HepG2 (cell line): Measurements from ENCODE around the gene CMTM5. TPM values are rescaled to one million over a fixed set of nuclear protein-coding genes. Genes with fewer than 3 reads are reported as not detected.

ENCODE experiments used
- ATAC-seq: fragments of 200-7000 bp; cut with Tn5 transposase; 3 replicates; pipeline ENCODE4 v1.9.1; 2020; ENCODE audit warnings: mild to moderate bottlenecking, moderate library complexity
- BruUV-seq: library from RNA; stranded (reverse); fragments of 400-500 nt; replicated peaks from 2 replicates; lab custom pipeline; 2021; lab: Mats Ljungman, UMichigan
- CTCF ChIA-PET: fragments of 300-600 bp; formaldehyde crosslinking; extraction: SDS; loops from one replicate; lab custom pipeline; 2021; ENCODE audit warnings: low total read pairs, inconsistent platforms, low intra/inter-chr PET ratio; lab: Yijun Ruan, JAX
- POLR2A ChIA-PET: fragments of 350-600 bp; sonication (Branson Sonifier 250); formaldehyde crosslinking; loops from one replicate; lab custom pipeline; 2020; ENCODE audit warnings: antibody characterized with exemption, inconsistent platforms; lab: Yijun Ruan, JAX
- DNase-seq: peaks from one replicate; pipeline ENCODE4 v3.0.0-alpha.2; 2015; ENCODE audit warnings: low spot score
- FAIRE-seq: peaks from 3 replicates; lab custom pipeline; 2011; peaks lifted over from hg19 to GRCh38; lab: Jason Lieb, UNC
- H2AFZ ChIP-seq: one replicate; pipeline ENCODE4 v1.6.1; 2011; ENCODE audit warnings: low read length, inconsistent platforms
- H3K27ac ChIP-seq: fragments of 300-600 bp; 3 replicates; pipeline ENCODE4 v1.8.0; 2011; ENCODE audit warnings: mixed run types, mild to moderate bottlenecking, mixed read lengths, low read length, inconsistent platforms; ENCODE audit not compliant: insufficient read depth; ENCODE audit errors: extremely low read length
- H3K27me3 ChIP-seq, 2 experiments: fragments of 200-600 bp in 1 of 2; 2 replicates in 1 of 2; 3 replicates in 1 of 2; pipeline versions ENCODE4 v1.6.0 to v1.8.0; 2011; ENCODE audit warnings: low read length in 2 of 2, mild to moderate bottlenecking in 2 of 2, moderate library complexity in 2 of 2, inconsistent platforms in 1 of 2; ENCODE audit not compliant: insufficient read depth in 2 of 2, control insufficient read depth in 1 of 2
- H3K36me3 ChIP-seq, 2 experiments: fragments of 200-600 bp in 1 of 2; replicated peaks in 1 of 2; 2 replicates in 1 of 2; 3 replicates in 1 of 2; pipeline versions ENCODE4 v1.5.1 to v1.8.0; 2011; ENCODE audit warnings: low read length in 2 of 2, inconsistent platforms in 1 of 2; ENCODE audit not compliant: insufficient read depth in 2 of 2, control insufficient read depth in 1 of 2
- H3K4me1 ChIP-seq: 2 replicates; pipeline ENCODE4 v1.5.1; 2012; ENCODE audit warnings: low read length, inconsistent platforms; ENCODE audit not compliant: insufficient read depth
- H3K4me2 ChIP-seq: 2 replicates; pipeline ENCODE4 v1.6.0; 2011; ENCODE audit warnings: low read depth, low read length, inconsistent platforms
- H3K4me3 ChIP-seq, 3 experiments: fragments of 200-600 bp in 1 of 3; sonication (generic), shearing (Covaris generic) in 1 of 3; replicated peaks in 1 of 3; 2 replicates each; pipeline ENCODE4 v1.5.1; 2011 to 2016; ENCODE audit warnings: low read length in 3 of 3, inconsistent platforms in 2 of 3, low read depth in 2 of 3, mild to moderate bottlenecking in 2 of 3, control low read depth in 1 of 3, mixed read lengths in 1 of 3; ENCODE audit not compliant: insufficient read depth in 1 of 3
- H3K79me2 ChIP-seq: one replicate; pipeline ENCODE4 v1.6.1; 2011; ENCODE audit warnings: low read length, inconsistent platforms; ENCODE audit not compliant: insufficient read depth
- H3K9ac ChIP-seq: 2 replicates; pipeline ENCODE4 v1.6.0; 2011; ENCODE audit warnings: mild to moderate bottlenecking, low read depth, low read length, inconsistent platforms; ENCODE audit not compliant: insufficient read depth
- H3K9me3 ChIP-seq: 2 replicates; pipeline ENCODE4 v1.5.1; 2012; ENCODE audit warnings: mild to moderate bottlenecking, low read length
- H4K20me1 ChIP-seq: 2 replicates; pipeline ENCODE4 v1.6.0; 2011; ENCODE audit warnings: inconsistent platforms, mild to moderate bottlenecking, low read length, moderate library complexity; ENCODE audit not compliant: insufficient read depth
- ARNT2 ChIP-seq: sonication (generic); formaldehyde crosslinking; IDR thresholded peaks from 2 replicates; pipeline ENCODE4 v1.8.0; 2022; ENCODE audit warnings: mild to moderate bottlenecking, low read depth, missing genetic modification reagents, moderate library complexity
- FOXC1 ChIP-seq: sonication (generic); formaldehyde crosslinking; IDR thresholded peaks from 2 replicates; pipeline ENCODE4 v1.8.0; 2022; ENCODE audit warnings: mild to moderate bottlenecking, missing genetic modification reagents, borderline replicate concordance
- HMG20B ChIP-seq: conservative IDR thresholded peaks from 2 replicates; pipeline ENCODE4 v1.6.1; 2016; ENCODE audit warnings: missing genetic modification reagents, missing compliant biosample characterization
- HNRNPK ChIP-seq: fragments of 200-400 bp; formaldehyde crosslinking; IDR thresholded peaks from 2 replicates; pipeline ENCODE4 v1.6.1; 2018; ENCODE audit warnings: low read length, low read depth, moderate library complexity, mild to moderate bottlenecking; ENCODE audit not compliant: poor library complexity, severe bottlenecking
- HOXA3 ChIP-seq: sonication (generic); formaldehyde crosslinking; IDR thresholded peaks from 2 replicates; pipeline ENCODE4 v1.5.0; 2020; ENCODE audit warnings: missing genetic modification reagents
- IKZF4 ChIP-seq: sonication (generic); formaldehyde crosslinking; IDR thresholded peaks from 2 replicates; pipeline ENCODE4 v1.5.1; 2020; ENCODE audit warnings: borderline replicate concordance, mild to moderate bottlenecking, low read depth, missing genetic modification reagents; ENCODE audit errors: not compliant biosample characterization
- MAZ ChIP-seq, 2 experiments: sonication (generic) in 1 of 2; formaldehyde crosslinking in 1 of 2; IDR thresholded peaks; 2 replicates each; pipeline versions ENCODE4 v1.5.0 to v1.6.1; 2012 to 2020; ENCODE audit warnings: low read depth in 2 of 2, mild to moderate bottlenecking in 2 of 2, borderline replicate concordance in 1 of 2, improper control_type of control experiment in 1 of 2, low read length in 1 of 2, missing genetic modification reagents in 1 of 2, moderate library complexity in 1 of 2
- NR3C1 ChIP-seq: sonication (generic); formaldehyde crosslinking; IDR thresholded peaks from 2 replicates; pipeline ENCODE4 v1.4.0; 2020; ENCODE audit warnings: missing genetic modification reagents
- SCMH1 ChIP-seq: sonication (generic); formaldehyde crosslinking; IDR thresholded peaks from 2 replicates; pipeline ENCODE4 v1.9.0; 2021; ENCODE audit warnings: missing genetic modification reagents, mild to moderate bottlenecking, borderline replicate concordance
- ZBTB43 ChIP-seq: sonication (generic); formaldehyde crosslinking; conservative IDR thresholded peaks from 2 replicates; pipeline ENCODE4 v1.4.0; 2020; ENCODE audit warnings: missing genetic modification reagents
- ZHX1 ChIP-seq: sonication (generic); formaldehyde crosslinking; IDR thresholded peaks from 2 replicates; pipeline ENCODE4 v1.8.1; 2022; ENCODE audit warnings: low read depth, mild to moderate bottlenecking, missing genetic modification reagents
- ZKSCAN8 ChIP-seq: IDR thresholded peaks from 2 replicates; pipeline ENCODE4 v1.6.1; 2016; ENCODE audit warnings: borderline replicate concordance, missing genetic modification reagents, missing compliant biosample characterization
- ZNF235 ChIP-seq: sonication (generic); formaldehyde crosslinking; IDR thresholded peaks from 2 replicates; pipeline ENCODE4 v1.8.1; 2023; ENCODE audit warnings: mild to moderate bottlenecking, missing genetic modification reagents, borderline replicate concordance
- ZNF597 ChIP-seq: sonication (generic); formaldehyde crosslinking; IDR thresholded peaks from 2 replicates; pipeline ENCODE4 v1.5.0; 2020; ENCODE audit warnings: missing genetic modification reagents
- ZNF703 ChIP-seq: sonication (generic); formaldehyde crosslinking; IDR thresholded peaks from 2 replicates; pipeline ENCODE4 v1.5.1; 2020; ENCODE audit warnings: missing genetic modification reagents, mild to moderate bottlenecking, moderate library complexity, borderline replicate concordance
- WGBS: methylation state at CpG from one replicate; pipeline ENCODE4 v1.1.6; 2017; ENCODE audit warnings: low lambda C conversion rate; 5-methylcytosine and 5-hydroxymethylcytosine counted together
- in situ Hi-C: cut with HindIII; loops from 2 replicates; pipeline ENCODE4 v1.10.0; 2017; ENCODE audit warnings: low pct_unique_long_range_greater_than_20kb; ENCODE audit not compliant: extremely low pct_ligation_motif_present
- intact Hi-C: fragments of 100-400 bp; cut with micrococcal nuclease; formaldehyde crosslinking; loops from one replicate; pipeline ENCODE4 v1.10.0; 2022; ENCODE audit not compliant: unreplicated experiment
- polyA plus RNA-seq, 8 experiments: library from polyadenylated mRNA; depleted of rRNA in 3 of 8; stranded (reverse) in 7 of 8; unstranded in 1 of 8; fragments of >200 nt; fragmentation: Illumina TruSeq in 4 of 8; extraction: Trizol in 4 of 8; gene quantifications; 2 replicates each; pipeline versions ENCODE4 v1.2.1 to v1.2.3, GENCODE V29; 2011 to 2016; ENCODE audit warnings: low read depth in 4 of 8, missing spikeins in 1 of 8, mixed read lengths in 1 of 8; ENCODE audit not compliant: insufficient read depth in 1 of 8
- total RNA-seq, 5 experiments: library from RNA; depleted of rRNA; stranded (reverse); fragments of >200 nt; fragmentation: Illumina TruSeq; extraction: Trizol; gene quantifications; 2 replicates each; pipeline ENCODE4 v1.2.3, GENCODE V29; 2016; ENCODE audit warnings: low read depth in 1 of 5

CMTM5 gene
- total and polyA plus RNA-seq, 2 of the 13 experiments (the other 11 are each of a cell fraction or from before 2014, with no cell fraction given), result not detected

GRCh38 chr14:23345987-23346692 lies 30.7 kb upstream of the CMTM5 start (continued):
- TF ChIP-seq MAZ (IDR thresholded peaks at IDR 0.05; ENCODE audit: borderline replicate concordance, low read depth, low read length), result no peak
- no peak for TF ChIP-seq MAZ (CRISPR knock-in tag; IDR thresholded peaks at IDR 0.05; ENCODE audit: low read depth)
- TF ChIP-seq ARNT2 (CRISPR knock-in tag), result no peak
- no peak for TF ChIP-seq ZBTB43 (CRISPR knock-in tag)
- no peak for TF ChIP-seq SCMH1 (CRISPR knock-in tag)
- TF ChIP-seq HOXA3, result peak; percentile 23; the same call in 1 of the 2 replicates

GRCh38 chr14:23346693-23347405 lies 30.0 kb upstream of the CMTM5 start:
- Histone ChIP-seq H3K4me3 (no peak overlapping the region), H3K9ac (no peak overlapping the region), H3K4me2 (no peak overlapping the region), H3K36me3 (no peaks in the 10 kb centered on the region), H3K9me3 (no peaks in the 10 kb centered on the region), H3K27me3 (peaks cover 5 to 73% of the 10 kb centered on the region in 2 experiments), H3K27ac (no peak overlapping the region), H2AFZ (no peak overlapping the region), H3K79me2 (no peaks in the 10 kb centered on the region), H3K4me1 (no peaks in the 10 kb centered on the region), H4K20me1 (no peaks in the 10 kb centered on the region)
- FAIRE-seq, result no peak
- BruUV-seq, result no TSS peak
- peak; percentile 31 for ATAC-seq
- POLR2A ChIA-PET, result interaction anchor here (1.2 to 2.2 kb wide), 3 partner anchors 20 to 46 kb away, joined by 4 to 16 read pairs (median 5); partner anchors contain the start of gene PABPN1
- DNase-seq, result no peak
- intact Hi-C loops, result no loop called here
- CTCF ChIA-PET, result no interaction called here
- 39% methylated on average over 27 of the region's 27 CpGs for WGBS
- in situ Hi-C loops, result no loop called here
- TF ChIP-seq FOXC1 (CRISPR knock-in tag) (no peak), ZNF703 (CRISPR knock-in tag) (no peak), HNRNPK (no peak), ZKSCAN8 (no peak), HMG20B (CRISPR knock-in tag) (no peak), ZNF235 (CRISPR knock-in tag) (no peak), NR3C1 (CRISPR knock-in tag) (no peak), ZNF597 (no peak), ZHX1 (no peak), IKZF4 (CRISPR knock-in tag) (no peak)
